Daoy (cell line): Measurements from ENCODE around the gene TBC1D22A. TPM values are rescaled to one million over a fixed set of nuclear protein-coding genes. Genes with fewer than 3 reads are reported as not detected.
"Not testable (repeated sequence)": the region's sequence is repeated elsewhere in the genome, so short reads cannot be mapped to it uniquely, and the experiment has no call there.

ENCODE experiments used
- DNase-seq: peaks from one replicate; pipeline ENCODE4 v3.0.0-alpha.2; 2015; ENCODE audit warnings: low read depth
- total RNA-seq: library from RNA; depleted of rRNA; stranded (reverse); fragments of >200 nt; shearing (Covaris generic); gene quantifications from 2 replicates; pipeline ENCODE4 v1.2.3, GENCODE V29; 2014

Gene TBC1D22A
- total RNA-seq, 1 experiment from 2014 or later, result 8.7 TPM

DNA sequence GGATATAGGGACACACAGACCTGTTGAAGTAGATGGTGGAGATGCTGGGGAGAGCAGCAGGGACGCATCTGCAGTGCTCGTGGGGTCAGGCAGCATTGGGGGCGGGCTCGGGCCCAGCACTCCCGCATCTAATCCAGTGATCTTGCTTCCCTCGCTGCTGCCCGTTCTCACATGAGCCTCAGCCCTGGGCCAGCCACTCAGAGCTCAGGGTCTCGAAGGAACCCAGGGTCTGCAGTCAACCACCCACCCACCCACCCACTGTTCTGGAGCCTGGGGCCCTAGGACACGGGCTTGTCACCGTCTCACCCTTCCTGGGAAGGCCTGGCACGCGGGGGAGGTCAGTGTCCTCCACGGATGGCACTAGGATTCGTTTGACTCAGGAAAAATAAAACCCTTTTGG is 406.0 kb downstream of the TBC1D22A start:
- no peak for DNase-seq

GRCh38 chr22:47168900-47169800 is 406.7 kb downstream of the TBC1D22A start:
- DNase-seq, result no peak

DNA sequence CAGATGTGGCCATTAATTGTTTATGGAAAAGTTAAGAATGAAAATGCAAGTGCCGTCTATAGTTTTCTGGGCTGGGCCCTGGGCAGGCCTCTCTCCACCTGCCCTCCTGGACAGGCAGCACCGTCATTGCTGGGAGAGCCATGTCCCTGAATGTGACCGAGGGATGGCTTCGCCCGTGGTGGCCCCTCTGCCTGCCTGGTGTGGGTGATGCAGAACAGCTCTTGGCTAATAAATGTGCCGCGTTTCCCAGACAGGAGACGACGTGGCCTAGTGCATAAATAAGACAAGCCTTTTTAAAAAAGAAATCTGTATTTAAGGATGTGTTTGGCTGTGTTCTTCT is 407.3 kb downstream of the TBC1D22A start:
- no peak for DNase-seq

- not testable (repeated sequence) for DNase-seq
Measured at GRCh38 chr22:47170511-47171440, 408.3 kb downstream of the TBC1D22A start.

DNA sequence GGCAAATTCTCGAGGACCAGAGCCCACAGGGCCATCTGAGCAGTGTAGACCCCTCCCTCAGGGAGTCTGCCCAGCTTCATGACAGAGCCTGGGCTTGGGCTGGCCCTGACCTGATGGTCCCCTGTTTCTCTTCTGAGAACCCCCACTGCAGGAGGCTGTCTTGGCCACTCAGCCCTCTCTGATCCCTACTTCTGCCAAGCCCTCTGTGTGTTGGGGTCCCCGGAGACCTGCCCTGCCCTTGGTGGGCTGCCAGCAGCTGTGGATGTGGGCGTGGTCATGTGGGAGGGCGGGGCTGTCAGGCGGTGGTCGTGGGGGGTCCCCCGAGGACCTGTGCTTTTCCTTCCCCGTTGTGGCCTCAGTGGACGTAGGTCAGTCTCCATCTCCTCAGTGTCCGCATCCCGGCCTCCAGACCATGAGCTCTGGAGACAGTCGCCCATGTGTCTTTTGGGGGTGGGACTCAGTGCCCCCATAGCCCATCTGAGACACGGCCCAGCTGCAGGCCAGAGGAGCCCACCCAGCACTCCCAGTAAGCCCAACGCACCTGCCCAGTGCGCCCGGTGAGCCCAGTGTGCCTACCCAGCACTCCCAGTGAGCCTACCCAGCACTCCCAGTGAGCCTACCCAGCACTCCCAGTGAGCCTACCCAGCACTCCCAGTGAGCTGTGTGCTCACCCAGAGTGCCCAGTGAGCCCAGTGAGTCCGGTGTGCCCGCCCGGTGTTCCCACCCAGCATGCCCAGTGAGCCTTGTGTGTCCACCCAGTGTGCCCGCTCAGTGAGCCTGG is 409.2 kb downstream of the TBC1D22A start:
- DNase-seq, result no peak

- DNase-seq, result no peak
Measured at GRCh38 chr22:47172771-47173534, 410.5 kb downstream of the TBC1D22A start.

- no peak for DNase-seq
Measured at GRCh38 chr22:47173535-47174021, 411.1 kb downstream of the TBC1D22A start.

DNA sequence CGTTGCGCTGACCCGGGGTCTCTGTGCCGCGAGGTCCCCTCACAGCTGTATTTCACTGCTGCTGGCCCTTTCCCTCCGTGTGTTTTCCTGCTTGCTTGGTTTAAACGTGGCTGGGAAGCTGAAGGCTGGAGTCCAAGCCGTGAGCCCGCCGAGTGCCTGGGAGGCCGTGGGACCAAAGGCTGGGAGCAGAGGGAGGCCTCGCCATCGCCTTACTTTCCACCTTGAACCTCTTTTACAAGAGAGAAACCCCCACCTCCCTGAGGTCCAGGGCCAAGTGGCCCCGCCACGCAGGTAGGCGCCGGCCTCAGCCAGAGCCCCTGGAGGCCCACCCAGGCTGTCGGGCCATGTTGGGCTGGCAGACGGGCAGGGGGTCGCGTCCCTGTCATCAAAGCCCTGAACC is 411.6 kb downstream of the TBC1D22A start:
- no peak for DNase-seq

GRCh38 chr22:47174671-47175112 is 412.2 kb downstream of the TBC1D22A start:
- no peak for DNase-seq

DNA sequence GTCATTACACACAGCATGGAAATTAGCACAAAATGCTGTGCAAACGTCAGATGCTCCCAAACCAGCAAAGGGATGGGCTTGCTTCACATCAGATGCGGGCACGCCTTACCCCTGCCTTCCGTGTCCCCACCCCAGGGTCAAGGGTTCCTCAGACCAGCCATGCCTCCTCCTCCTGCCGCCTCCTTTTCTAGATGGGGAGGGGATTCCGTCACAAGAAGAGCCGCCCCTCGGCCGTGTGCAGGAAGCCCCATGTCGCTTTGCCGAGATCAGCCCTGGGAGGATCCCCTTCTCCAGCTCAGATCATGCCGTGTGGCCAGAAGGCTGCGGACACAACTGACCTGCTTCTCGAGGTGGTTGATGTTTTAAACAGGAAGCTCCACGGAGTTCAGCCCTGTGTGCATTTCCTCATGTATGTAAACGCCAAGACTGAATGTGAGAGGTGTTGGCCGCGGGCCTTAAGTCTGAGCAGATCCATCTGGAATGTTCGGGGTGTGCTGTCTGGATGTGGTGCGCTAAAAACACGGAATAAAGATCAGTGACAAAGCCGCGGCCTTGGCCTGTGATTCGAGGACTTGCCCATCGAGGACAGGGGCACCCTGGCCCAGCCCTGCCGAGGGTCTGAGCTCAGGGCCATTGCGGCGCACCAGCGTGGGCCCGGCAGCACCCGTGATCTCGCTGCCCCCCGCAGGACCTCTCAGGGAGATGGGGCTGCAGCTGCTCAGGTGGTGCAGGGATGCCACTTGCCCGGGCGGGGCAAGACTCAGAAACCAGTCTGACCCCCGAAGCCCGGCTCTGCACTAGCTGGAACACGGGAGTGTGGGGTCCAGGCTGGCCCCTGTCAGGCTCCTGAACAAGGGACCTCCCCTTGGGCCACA is 412.9 kb downstream of the TBC1D22A start:
- DNase-seq, result no peak

- DNase-seq, result no peak
Measured at GRCh38 chr22:47176026-47176389, 413.6 kb downstream of the TBC1D22A start.

- DNase-seq, result no peak
Measured at GRCh38 chr22:47176573-47177333, 414.3 kb downstream of the TBC1D22A start.

- DNase-seq, result no peak
Measured at GRCh38 chr22:47177334-47177815, 414.9 kb downstream of the TBC1D22A start.

DNA sequence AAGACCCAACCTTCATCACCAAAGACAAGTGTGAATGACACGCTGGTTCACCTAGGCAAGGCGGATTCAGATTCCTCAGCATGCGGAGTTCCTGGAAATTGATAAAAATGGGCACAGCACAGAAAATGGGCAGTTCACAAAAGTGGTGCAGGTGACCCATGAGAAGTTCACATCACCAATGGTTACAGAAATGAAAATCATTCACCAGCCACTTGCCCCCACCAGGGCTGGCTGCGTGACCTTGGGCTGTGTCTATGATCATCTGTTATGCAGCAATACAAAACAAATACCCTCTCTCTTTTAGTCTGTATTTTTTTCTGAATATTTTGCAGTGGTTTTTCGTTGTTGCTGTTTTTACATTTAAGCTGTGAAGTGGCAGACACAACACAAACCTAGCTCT is 415.9 kb downstream of the TBC1D22A start:
- DNase-seq, result no peak

- DNase-seq, result no peak
Measured at GRCh38 chr22:47180796-47181195, 418.3 kb downstream of the TBC1D22A start.

DNA sequence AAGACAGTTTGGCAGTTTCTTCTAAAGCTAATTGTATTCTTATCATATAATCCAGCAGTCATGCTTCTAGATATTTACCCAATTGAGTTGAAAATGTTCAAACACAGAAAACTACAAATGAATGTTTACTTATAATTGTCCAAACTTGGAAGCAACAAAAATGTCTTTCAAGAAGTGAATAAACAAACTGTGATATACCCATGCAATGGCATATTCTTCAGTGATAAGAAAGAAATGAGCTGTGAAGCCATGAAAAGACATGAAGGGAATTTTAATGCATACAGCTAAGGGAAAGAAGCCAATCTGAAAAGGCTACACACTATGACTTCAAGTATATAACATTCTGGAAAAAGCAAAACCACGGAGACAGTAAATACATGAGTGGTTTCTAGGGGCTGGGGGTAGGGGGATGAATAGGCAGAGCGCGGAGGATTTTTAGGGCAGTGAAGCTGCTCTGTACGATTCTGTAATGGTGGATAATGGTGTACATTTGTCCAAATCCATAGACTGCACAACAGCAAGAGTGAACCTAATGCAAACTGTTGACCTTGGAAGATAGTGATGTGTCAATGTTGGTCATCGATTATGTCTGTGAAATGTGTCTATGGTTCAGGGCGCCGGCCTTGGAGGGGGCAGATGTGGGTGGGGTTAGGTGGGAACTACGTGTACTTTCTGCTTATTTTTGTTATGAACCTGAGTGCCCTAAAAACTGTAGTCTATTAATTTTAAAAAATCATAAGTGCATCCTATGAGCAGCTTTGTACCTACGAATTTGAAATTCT is 424.9 kb downstream of the TBC1D22A start:
- no peak for DNase-seq

DNA sequence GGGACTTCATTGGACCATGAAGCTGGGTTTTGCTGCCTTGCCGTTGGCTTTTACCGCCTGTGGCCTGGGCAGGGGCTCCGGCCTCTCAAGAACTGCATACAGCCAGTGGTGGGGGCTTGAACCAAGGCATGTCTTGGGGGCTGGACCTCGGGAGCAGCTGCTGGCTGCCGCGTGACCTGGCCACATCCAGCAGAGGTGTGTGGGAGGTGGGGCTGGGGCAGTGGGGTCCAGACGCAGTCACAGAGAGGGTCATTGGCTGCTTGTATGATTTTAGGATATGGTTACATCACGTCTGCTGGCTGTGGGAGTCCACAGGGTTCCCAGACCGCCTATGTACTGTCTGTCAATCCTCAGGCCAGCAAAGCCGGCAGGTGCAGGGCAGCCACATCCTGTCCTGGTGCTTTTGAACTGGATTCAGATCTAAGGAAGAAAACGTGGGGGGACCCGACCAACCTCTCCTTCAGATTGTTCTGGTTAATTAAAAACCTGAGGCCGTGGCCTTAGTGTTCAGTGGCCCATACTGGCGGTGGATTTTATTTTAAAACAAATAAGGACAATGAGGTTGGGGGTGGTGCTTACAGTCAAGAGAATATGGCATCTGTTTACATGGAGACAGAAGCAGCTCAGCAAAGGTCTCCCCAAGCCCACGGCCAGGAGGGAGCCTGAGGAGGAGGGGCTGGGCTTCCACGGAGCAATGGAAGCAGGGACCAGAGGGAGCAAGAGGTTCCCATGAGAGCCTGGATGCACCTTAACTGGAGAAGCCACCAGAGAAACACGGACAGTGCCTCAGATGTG is 426.0 kb downstream of the TBC1D22A start:
- no peak for DNase-seq
